Esophagus muscularis mucosa (tissue), 4 donors: ENCODE measurements around the gene FRMD4A.

Experiments
- EP300 ChIP-seq: sonication (generic); formaldehyde crosslinking; IDR thresholded peaks from one replicate; pipeline ENCODE4 v1.6.1; 2017; ENCODE audit warnings: antibody characterized with exemption
- POLR2A ChIP-seq: fragments of 450-650 bp; IDR thresholded peaks from one replicate; pipeline ENCODE4 v1.6.1; 2017; ENCODE audit warnings: antibody characterized with exemption, moderate library complexity, mild to moderate bottlenecking, low read depth
- POLR2AphosphoS5 ChIP-seq, 2 donors: sonication (generic); formaldehyde crosslinking; IDR thresholded peaks; one replicate each; pipeline ENCODE4 v1.6.1; 2017; ENCODE audit warnings: antibody characterized with exemption in 2 of 2
- TF ChIP-seq, protein P1 (sequence below), 3 experiments: fragments of 200-600 bp in 2 of 3; fragments of 450-650 bp in 1 of 3; sonication (generic) in 2 of 3; IDR thresholded peaks; one replicate each; pipeline ENCODE4 v1.5.1; 2017 to 2019; ENCODE audit warnings: antibody characterized with exemption in 3 of 3, mild to moderate bottlenecking in 2 of 3, moderate library complexity in 1 of 3

- TF ChIP-seq, protein P1, sequence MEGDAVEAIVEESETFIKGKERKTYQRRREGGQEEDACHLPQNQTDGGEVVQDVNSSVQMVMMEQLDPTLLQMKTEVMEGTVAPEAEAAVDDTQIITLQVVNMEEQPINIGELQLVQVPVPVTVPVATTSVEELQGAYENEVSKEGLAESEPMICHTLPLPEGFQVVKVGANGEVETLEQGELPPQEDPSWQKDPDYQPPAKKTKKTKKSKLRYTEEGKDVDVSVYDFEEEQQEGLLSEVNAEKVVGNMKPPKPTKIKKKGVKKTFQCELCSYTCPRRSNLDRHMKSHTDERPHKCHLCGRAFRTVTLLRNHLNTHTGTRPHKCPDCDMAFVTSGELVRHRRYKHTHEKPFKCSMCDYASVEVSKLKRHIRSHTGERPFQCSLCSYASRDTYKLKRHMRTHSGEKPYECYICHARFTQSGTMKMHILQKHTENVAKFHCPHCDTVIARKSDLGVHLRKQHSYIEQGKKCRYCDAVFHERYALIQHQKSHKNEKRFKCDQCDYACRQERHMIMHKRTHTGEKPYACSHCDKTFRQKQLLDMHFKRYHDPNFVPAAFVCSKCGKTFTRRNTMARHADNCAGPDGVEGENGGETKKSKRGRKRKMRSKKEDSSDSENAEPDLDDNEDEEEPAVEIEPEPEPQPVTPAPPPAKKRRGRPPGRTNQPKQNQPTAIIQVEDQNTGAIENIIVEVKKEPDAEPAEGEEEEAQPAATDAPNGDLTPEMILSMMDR (IDR thresholded peaks at IDR 0.05): no peak
- no peak for TF ChIP-seq POLR2A
- TF ChIP-seq EP300: no peak
- TF ChIP-seq POLR2AphosphoS5 (IDR thresholded peaks at IDR 0.05): no peak
These were observed 262.0 kb downstream of the FRMD4A start for GRCh38 chr10:14068601-14069250.
